SU-DHL-6 (cell line): ENCODE data around the gene SERINC5.
"Not testable (repeated sequence)": the region's sequence is repeated elsewhere in the genome, so short reads cannot be mapped to it uniquely, and the experiment has no call there.

ENCODE experiments used
- H2AFZ ChIP-seq: fragments of 200-600 bp; sonication (generic); 2 replicates; pipeline ENCODE4 v1.6.1; 2014; ENCODE audit warnings: low read depth, mild to moderate bottlenecking, moderate library complexity, mixed read lengths, antibody characterized with exemption, low read length; ENCODE audit not compliant: severe bottlenecking
- H3F3A ChIP-seq: fragments of 200-600 bp; shearing (Covaris generic); 2 replicates; pipeline ENCODE4 v1.6.0; 2016; ENCODE audit warnings: antibody characterized with exemption, mild to moderate bottlenecking; ENCODE audit not compliant: insufficient read depth
- H3K27ac ChIP-seq: fragments of 200-600 bp; sonication (generic); 2 replicates; pipeline ENCODE4 v1.5.1; 2016; ENCODE audit warnings: low read depth, mild to moderate bottlenecking, low read length, moderate library complexity, mixed read lengths
- H3K27me3 ChIP-seq: fragments of 200-600 bp; sonication (generic), shearing (Covaris generic); 2 replicates; pipeline ENCODE4 v1.6.0; 2014; ENCODE audit warnings: mild to moderate bottlenecking, low read length
- H3K36me3 ChIP-seq: fragments of 200-600 bp; sonication (generic); 2 replicates; pipeline ENCODE4 v1.6.1; 2014; ENCODE audit warnings: mild to moderate bottlenecking, low read length, mixed read lengths
- H3K4me2 ChIP-seq: fragments of 300-600, 200-600 bp; shearing (Covaris generic), sonication (generic); 2 replicates; pipeline ENCODE4 v1.6.0; 2014; ENCODE audit warnings: low read length, low read depth, mild to moderate bottlenecking; ENCODE audit not compliant: poor library complexity, severe bottlenecking
- H3K4me3 ChIP-seq: fragments of 200-600 bp; sonication (generic); 2 replicates; pipeline ENCODE4 v1.5.1; 2014; ENCODE audit warnings: antibody characterized with exemption, low read length, mild to moderate bottlenecking, mixed read lengths; ENCODE audit not compliant: insufficient read depth, poor library complexity, severe bottlenecking
- H3K79me2 ChIP-seq: fragments of 200-600 bp; sonication (generic); 2 replicates; pipeline ENCODE4 v1.6.1; 2014; ENCODE audit warnings: mild to moderate bottlenecking, low read length, moderate library complexity; ENCODE audit not compliant: insufficient read depth
- H3K9ac ChIP-seq: fragments of 200-600 bp; sonication (generic); 2 replicates; pipeline ENCODE4 v1.7.0; 2014; ENCODE audit warnings: mild to moderate bottlenecking, low read length
- H3K9me2 ChIP-seq: fragments of 200-600 bp; sonication (generic); replicated peaks from 2 replicates; pipeline ENCODE4 v1.6.1; 2014; ENCODE audit warnings: low read length; ENCODE audit not compliant: insufficient read depth
- H3K9me3 ChIP-seq: fragments of 200-600 bp; sonication (generic); 2 replicates; pipeline ENCODE4 v1.6.1; 2014; ENCODE audit warnings: low read length, mixed read lengths; ENCODE audit not compliant: insufficient read depth
- H4K20me1 ChIP-seq: fragments of 200-600 bp; sonication (generic); 2 replicates; pipeline ENCODE4 v1.6.1; 2014; ENCODE audit warnings: low read depth, mild to moderate bottlenecking, antibody characterized with exemption, low read length, moderate library complexity, mixed read lengths
- CTCF ChIP-seq: fragments of 200-600 bp; sonication (generic); IDR thresholded peaks from one replicate; pipeline ENCODE4 v1.5.1; 2017; ENCODE audit warnings: antibody characterized with exemption, mild to moderate bottlenecking, low read length, moderate library complexity; ENCODE audit not compliant: insufficient read depth, poor library complexity, severe bottlenecking
- EZH2phosphoT487 ChIP-seq: fragments of 200-600 bp; sonication (generic), shearing (Covaris generic); conservative IDR thresholded peaks from 2 replicates; pipeline ENCODE4 v1.6.1; 2018; ENCODE audit warnings: mild to moderate bottlenecking, antibody characterized with exemption, low read length, moderate library complexity, mixed read lengths

Gene SERINC5

GRCh38 chr5:80185095-80185494, 70.8 kb downstream of the SERINC5 start:
- TF ChIP-seq EZH2phosphoT487, result no peak
- no peak for TF ChIP-seq CTCF
- no peaks in the 10 kb centered on the region for H3K9me2 ChIP-seq
- H3K79me2 ChIP-seq, result peaks cover 71% of the 10 kb centered on the region
- H3K4me2 ChIP-seq, result peak overlapping the region; percentile 81
- peak overlapping the region; percentile 99 for H3K27ac ChIP-seq
- peaks cover under 1% of the 10 kb centered on the region; the same call in 1 of the 2 replicates for H3K36me3 ChIP-seq
- H2AFZ ChIP-seq, result no peak overlapping the region
- no peaks in the 10 kb centered on the region for H3K27me3 ChIP-seq
- no peaks in the 10 kb centered on the region for H4K20me1 ChIP-seq
- H3K9me3 ChIP-seq, result no peaks in the 10 kb centered on the region
- no peak overlapping the region for H3K4me3 ChIP-seq
- peaks cover 86% of the 10 kb centered on the region for H3F3A ChIP-seq
- peak overlapping the region; percentile 58 for H3K9ac ChIP-seq

GRCh38 chr5:80184235-80185023, 71.4 kb downstream of the SERINC5 start:
- Histone ChIP-seq H3K4me2 (peak overlapping the region; percentile 81), H2AFZ (no peak overlapping the region), H3K36me3 (peaks cover 7% of the 10 kb centered on the region), H3K4me3 (peak overlapping the region; percentile 28), H3K9me2 (no peaks in the 10 kb centered on the region), H3K79me2 (peaks cover 71% of the 10 kb centered on the region), H3K9me3 (no peaks in the 10 kb centered on the region), H3K27me3 (no peaks in the 10 kb centered on the region), H3F3A (peaks cover 87% of the 10 kb centered on the region), H3K9ac (peak overlapping the region; percentile 58), H3K27ac (peak overlapping the region; percentile 99), H4K20me1 (no peaks in the 10 kb centered on the region)
- no peak for TF ChIP-seq EZH2phosphoT487

GRCh38 chr5:80183728-80184234, 72.1 kb downstream of the SERINC5 start:
- H3K4me3 ChIP-seq, H3K9me3 ChIP-seq, H3K36me3 ChIP-seq, H3K9me2 ChIP-seq, H2AFZ ChIP-seq, H3K27me3 ChIP-seq, H4K20me1 ChIP-seq: not testable (repeated sequence)
- H3K9ac ChIP-seq, result peak overlapping the region; percentile 58
- peak overlapping the region; percentile 99 for H3K27ac ChIP-seq
- peak overlapping the region; percentile 81 for H3K4me2 ChIP-seq
- peaks cover 80% of the 10 kb centered on the region for H3F3A ChIP-seq
- H3K79me2 ChIP-seq, result peaks cover 71% of the 10 kb centered on the region

- Histone ChIP-seq H3K27me3 (no peaks in the 10 kb centered on the region), H3K4me3 (peak overlapping the region; percentile 8), H3K9me3 (no peaks in the 10 kb centered on the region), H4K20me1 (no peaks in the 10 kb centered on the region), H3K27ac (peak overlapping the region; percentile 99), H3F3A (peaks cover 73% of the 10 kb centered on the region), H2AFZ (no peak overlapping the region), H3K4me2 (peak overlapping the region; percentile 79), H3K9ac (peak overlapping the region; percentile 58), H3K9me2 (no peaks in the 10 kb centered on the region), H3K79me2 (peaks cover 68% of the 10 kb centered on the region), H3K36me3 (peaks cover 10% of the 10 kb centered on the region)
- TF ChIP-seq CTCF (no peak), EZH2phosphoT487 (no peak)
Observed at GRCh38 chr5:80182809-80183580, 72.9 kb downstream of the SERINC5 start.
